Measurements from ENCODE around the gene ASTE1.
"Not testable (repeated sequence)": the region's sequence is repeated elsewhere in the genome, so short reads cannot be mapped to it uniquely, and the experiment has no call there.

The ASTE1 gene, protein sequence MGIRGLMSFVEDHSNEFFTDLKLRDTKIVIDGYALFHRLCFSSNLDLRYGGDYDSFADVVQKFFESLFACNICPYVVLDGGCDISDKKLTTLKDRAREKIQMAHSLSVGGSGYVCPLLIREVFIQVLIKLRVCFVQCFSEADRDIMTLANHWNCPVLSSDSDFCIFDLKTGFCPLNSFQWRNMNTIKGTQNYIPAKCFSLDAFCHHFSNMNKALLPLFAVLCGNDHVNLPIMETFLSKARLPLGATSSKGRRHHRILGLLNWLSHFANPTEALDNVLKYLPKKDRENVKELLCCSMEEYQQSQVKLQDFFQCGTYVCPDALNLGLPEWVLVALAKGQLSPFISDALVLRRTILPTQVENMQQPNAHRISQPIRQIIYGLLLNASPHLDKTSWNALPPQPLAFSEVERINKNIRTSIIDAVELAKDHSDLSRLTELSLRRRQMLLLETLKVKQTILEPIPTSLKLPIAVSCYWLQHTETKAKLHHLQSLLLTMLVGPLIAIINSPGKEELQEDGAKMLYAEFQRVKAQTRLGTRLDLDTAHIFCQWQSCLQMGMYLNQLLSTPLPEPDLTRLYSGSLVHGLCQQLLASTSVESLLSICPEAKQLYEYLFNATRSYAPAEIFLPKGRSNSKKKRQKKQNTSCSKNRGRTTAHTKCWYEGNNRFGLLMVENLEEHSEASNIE

DNA sequence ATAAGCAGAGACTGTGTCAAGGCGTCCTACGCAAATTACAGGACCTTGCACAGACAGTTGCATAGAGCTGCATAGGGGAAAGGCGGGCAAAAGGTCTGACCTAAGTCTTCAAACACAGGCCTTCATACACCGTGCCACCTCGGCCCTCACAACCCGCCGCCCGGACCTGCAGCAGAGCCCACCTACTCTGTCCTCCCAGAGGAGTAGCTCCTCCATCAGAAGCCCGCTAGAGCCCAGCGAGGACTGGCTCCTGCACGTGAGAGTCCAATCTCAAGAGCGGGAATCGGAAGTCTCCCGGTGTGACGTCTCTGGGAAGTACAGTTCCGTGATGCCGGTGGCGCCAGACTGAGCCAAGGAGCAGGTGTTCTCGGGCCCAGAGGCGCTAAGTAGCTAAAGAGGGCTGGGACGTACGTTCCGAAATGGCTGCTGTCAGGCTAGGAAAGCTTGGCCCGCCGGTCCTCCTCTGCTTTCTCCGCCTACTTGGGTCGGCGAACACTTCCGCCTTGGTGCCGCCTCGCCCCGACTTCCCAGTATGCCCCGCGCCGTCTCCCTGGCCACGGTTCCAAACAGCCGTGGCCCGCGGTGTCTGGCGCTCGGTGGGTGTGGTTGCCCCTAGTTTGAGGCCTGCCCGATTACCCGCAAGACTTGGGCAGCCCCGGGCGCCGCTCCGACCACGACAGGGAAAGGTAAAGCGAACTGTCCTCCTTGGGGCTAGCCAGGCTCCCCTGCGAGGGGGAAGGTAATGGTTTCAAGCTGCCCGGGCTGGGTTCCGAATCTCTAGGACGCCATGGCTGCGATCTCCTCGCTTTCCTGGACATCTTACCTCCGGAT lies at the start of gene ASTE1, which contains the start of gene NEK11:
Gene ASTE1 (minus strand): TSS at position 505 of the 831 bp plus-strand sequence. CDS start 1,519 bp downstream, outside the sequence.
Gene NEK11 (plus strand): TSS at position 557 of the 831 bp plus-strand sequence. CDS start 2,832 bp downstream, outside the sequence.
- peak; percentile 92 for DNase-seq

DNA sequence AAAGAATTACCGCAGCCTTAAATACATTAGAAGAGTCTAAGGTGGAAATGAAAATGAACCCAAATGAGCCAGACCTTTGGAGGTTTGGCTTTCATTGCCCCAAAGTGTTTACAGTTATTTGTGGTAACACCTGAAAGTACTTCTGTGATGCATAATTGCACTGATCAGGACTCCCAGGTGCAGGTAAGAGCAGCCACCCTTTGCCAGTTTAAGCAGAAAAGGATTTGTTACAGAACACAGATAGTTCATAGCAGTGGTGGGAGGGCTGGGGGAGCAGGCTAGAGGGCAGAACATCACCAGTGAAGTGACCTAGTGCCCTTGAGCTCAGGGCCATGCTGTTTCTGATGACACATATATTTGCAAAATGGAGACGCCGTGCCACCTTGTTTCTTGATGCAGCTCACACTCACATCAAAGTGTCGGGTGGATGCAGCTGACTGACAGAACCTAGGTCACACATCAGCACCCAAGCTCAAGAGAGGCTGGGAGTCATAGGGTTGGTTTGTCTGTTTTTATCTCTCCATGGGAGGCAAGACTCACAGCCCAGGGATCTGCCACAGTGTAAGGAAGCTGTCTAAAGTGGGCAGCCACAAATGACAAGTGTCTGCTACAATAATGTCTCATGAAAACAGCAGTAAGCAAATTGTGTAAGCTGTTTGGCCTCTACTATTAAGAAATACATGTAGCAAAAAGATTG lies 49.2 kb upstream of the ASTE1 start:
- no peak for DNase-seq

DNA sequence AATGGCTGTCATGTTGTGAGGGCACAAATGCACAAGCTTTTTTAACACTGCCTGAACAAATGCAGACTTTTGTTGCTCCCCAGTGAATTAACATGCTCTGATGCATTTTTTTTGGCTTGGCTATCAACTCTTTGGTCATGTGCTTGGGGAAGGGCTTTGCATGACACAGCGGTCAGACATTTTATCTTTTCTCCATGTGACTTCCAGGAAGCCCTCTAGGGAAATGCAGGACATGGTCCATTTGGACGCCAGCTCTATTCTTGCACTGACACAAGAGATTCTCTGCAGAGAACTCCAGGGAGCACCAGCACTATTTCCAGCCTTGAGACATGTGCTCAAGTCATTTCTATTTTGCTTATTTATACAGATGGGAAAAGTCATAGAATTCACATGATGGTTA lies 46.2 kb upstream of the ASTE1 start:
- DNase-seq: no peak

DNA sequence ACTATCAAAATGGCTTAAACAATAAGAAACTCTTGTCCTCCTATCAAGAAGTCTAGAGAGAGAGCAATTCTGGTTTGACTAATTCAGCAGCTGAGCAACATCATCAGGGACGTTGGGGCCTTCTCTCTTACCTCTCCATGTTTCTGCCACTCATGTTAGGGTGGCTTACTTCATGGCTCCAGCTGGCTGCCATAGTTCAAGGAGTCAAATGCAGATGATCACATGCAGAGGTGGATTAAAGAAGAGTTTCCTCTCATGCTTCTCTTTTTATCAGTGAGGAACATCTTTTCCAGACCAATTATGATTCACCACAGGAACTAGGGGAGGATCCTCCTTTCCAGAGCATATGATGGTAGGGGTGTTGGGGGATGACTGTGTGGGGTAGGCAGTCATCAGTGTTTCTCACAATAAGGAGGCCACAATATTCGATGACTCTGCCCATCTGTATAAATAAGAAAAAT lies 45.5 kb upstream of the ASTE1 start:
- DNase-seq: no peak

DNA sequence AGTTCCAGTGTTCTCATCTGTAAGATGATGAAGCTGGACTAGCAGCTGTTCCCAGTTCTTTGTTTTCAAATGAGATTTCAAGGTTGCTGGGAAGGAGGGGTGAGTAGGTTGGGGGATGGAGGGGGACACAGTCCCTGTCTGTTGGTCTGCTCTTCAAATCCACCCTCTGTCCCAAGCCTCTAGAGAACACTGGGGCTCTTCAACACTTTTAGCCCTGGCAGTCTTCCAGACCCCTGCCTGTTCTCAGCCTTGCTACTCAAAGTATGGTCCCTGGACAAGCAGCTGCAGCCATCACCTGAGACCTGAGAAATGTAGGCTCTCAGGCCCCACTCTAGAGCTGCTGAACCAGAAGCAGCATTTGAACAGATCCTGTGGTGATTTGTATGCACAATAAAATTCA lies 41.4 kb upstream of the ASTE1 start:
- DNase-seq: peak; percentile 51

DNA sequence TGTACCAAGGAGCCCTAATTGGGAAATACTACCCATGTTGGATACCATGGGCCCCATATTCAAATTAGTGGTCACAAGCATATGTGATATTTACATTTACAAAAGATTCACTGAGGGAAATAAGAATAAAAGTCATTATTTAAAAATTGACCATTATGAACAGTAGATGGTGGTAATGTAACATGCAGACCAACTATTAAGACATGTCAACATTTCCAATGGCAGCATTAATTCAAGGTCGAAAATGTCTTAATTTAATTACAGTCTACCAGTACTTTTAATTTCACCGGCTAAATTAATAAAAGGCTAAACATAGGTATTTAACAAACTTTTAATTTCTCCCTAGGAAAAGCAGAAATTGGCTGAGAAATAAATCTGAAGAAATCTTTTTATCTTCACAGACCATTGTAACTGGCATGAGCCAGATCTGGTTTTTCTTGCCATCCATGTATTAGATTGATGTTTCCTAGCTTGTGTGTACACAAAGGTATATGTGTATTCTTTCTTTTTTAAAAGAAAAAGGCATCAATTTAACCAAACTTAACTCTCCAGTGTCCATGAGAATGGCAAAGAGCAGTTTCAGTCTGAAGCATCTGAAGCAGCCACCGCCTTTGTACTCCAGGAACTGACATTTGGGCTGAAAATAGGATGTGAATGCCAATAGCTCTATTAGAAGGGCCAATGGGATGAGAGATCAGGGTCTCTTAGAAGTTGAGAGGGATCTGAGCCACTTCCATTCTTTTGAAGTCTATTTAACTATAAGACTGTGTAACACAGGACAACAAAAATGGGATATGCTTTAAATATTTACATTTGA lies 26.6 kb upstream of the ASTE1 start:
- peak; percentile 40 for DNase-seq

DNA sequence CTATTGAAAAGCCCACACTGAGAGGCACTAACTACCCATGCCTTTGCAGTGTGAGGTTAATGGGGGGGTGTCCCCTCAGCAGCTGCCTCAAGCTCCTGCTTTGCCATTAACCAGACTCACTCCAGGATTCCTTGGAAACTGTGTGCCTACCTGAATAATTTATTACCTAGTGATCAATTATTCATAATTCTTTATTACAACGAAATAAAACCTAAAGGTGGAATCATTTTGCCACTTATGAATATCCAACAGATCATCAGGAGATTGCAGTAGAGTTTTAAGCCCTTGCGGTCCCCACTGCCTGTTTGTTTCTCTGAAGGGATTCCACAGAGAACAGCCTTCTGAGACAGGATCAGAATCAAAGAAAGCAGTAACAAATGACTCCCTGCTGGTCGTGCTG lies 23.4 kb upstream of the ASTE1 start:
- DNase-seq: peak; percentile 68

DNA sequence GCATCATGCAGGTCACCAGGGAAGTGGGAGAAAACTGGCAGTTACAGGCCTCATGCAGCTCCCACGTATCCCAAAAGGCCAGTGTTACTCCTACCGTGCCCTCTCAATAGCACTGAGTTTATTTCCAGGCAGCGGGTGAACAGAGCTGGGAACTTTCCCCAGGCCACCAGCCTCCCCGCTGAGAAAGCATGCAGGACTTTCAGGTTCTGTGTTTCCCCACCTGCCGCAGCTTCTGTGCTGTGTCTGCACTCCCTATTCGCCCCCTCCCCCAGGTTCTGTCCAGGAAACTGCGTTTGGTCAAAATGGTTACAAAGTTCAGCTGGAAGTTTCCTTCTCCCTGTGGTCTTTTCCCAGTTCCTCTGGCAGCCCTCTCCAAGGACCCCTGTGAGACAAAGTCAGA lies 21.4 kb upstream of the ASTE1 start:
- no peak for DNase-seq

DNA sequence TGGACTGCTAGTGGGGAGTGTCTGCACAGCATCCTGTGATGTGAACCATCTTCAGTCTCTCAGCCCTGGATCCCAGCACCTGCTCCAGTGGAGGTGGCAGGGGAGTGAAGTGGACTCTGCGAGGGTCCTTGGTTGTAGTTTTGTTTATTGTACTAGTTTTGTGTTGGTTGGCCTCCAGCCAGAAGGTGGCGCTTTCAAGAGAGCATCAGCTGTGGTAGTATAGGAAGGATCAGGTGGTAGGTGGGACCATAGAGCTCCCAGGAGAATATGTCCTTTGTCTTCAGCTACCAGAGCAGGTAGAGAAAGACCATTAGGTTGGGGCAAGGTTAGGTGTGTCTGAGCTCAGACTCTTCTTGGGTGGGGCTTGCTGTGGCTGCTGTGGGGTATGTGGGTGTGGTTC lies 21.0 kb upstream of the ASTE1 start:
- no peak for DNase-seq

DNA sequence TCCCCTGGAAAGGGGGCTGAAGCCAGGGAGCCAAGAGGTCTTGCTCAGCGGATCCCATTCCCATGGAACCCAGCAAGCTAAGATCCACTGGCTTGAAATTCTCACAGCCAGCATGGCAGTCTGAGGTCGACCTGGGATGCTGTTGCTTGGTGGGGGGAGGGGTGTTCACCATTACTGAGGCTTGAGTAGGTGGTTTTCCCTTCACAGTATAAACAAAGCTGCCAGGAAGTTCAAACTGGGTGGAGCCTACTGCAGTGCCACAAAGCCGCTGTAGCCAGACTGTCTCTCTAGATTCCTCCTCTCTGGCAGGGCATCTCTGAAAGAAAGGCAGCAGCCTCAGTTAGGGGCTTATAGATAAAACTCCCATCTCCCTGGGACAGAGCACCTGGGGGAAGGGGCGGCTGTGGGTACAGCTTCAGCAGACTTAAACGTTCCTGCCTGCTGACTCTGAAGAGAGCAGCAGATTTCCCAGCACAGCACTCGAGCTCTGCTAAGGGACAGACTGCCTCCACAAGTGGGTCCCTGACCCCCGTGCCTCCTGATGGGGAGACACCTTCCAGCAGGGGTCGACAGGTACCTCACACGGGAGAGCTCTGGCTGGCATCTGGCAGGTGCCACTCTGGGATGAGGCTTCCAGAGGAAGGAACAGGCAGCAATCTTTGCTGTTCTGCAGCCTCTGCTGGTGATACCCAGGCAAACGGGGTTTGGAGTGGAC lies 15.8 kb upstream of the ASTE1 start:
- not testable (repeated sequence) for DNase-seq

DNA sequence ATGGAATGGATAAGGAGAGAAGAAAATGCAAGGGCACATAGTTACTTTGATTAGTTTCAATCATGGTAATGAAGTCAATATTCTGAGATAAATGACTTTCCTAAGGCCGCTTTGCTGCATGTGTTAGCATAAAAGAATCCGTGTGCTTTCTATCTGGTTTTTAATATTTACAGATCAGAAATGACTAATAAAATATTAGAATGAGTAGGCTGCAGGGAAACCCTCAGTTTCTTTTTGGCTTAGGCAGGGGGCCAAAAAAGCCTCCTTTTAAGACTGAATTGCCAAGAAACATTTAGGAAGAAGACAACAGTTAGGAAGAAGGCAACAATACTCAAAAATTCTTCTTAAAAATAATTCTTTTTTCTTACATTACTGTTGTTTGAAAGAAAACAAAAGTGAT lies 11.7 kb upstream of the ASTE1 start:
- DNase-seq: no peak

DNA sequence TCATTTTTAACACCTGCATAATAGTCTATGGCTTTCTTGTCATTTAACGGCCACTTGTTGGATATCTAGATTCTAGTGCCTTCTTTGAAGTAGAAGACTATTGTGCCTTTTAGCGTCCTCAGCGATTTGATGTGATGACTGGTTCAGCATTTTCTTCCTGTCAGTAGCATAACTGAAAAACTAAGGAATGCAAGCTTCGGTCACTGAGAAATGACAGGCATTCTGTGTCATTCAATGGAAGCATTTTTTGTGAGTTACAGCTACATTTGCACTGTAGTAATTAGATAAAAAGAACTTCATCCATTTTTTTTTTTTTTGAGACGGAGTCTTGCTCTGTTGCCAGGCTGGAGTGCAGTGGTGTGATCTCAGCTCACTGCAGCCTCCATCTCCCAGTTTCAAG lies 10.4 kb upstream of the ASTE1 start:
- DNase-seq: no peak

DNA sequence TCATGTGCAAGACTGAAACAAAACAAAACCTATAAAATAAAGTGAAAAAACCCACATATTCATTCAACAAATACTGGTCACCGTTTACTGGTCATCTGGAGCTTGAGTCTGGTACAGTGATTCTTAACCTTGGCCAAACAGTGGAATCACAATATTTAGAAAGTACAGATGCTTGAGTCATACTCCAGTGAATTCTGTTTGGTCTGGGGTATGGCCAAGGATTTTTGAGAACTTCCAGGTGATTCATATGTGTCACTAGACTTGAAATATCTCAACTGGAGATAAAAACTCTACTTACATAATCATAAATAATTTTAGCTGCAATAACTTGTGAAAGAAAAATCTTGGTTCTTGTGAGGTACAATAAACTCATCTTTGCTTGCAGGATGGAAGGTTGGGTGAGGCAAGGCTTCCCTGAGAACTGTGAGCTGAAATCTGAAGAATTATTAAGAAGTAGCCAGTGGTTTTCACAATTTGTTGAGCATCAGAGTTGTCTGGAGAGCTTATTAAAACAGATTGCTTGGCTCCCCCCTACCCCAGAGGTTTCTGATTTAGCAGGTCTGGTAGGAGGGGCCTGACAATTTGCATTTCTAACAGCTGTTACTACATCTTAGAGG lies 9.7 kb upstream of the ASTE1 start:
- DNase-seq: no peak

DNA sequence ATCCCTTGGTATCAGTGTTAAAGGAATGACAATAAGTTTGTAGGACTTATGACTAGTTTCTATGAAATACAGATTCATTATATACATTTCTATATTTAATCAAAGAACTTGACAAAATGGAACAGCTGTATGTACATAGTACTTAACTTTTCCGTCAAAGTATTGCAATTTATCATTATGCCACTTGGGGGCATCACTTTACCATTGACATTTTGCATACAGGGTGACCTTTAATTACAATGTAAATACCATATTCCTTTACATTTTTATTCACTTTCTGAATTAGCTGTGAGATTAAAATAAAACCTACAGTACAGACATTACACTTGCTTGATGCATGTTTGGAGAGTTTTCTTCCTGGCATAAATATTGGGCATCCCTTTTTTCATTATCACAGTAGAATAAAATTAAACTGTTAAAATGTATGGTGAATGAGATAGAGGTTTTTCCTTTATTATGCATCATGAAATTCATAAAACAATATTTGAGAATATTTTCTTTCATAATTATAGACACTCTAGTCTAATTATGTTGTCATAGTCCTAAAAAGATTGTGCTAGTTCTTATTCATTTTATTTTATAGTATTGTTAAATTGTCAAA lies 7.0 kb upstream of the ASTE1 start:
- peak; percentile 88 for DNase-seq

DNA sequence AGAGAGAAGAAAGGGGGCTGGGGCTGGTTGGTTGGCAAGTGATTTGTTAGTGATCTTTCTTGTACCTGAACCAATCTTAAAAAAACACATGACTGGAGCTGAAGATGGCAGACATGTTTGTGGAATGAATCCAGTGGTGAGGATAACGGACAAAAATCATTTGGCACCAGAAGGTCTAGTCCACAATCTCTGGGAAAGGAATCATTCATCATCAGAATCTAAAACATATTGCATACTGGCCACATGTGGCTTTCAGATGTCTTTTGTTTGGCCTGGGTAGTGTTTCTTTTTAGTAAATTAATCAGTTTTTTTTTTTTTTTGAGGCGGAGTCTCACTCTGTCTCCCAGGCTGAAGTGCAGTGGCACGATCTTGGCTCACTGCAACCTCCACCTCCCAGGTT lies 5.0 kb upstream of the ASTE1 start:
- no peak for DNase-seq

DNA sequence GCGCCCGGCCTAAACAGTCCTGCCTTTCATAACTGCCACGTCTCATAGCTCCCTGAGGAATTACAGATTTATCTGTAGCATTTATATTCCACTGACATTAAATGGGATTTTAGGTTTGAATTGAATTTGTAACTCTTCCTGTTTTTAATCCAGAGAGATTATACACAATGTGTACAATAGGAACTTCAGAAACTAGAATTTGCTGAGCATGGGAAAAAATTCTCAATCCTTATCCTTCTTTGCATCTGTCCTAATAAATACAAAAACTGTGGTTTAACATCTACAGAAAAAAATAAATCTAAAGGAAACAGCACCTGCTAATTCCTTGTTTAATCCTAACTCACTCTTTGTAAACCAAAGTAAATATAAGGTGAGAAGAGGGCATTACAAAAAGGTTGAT lies 2.2 kb upstream of the ASTE1 start:
- no peak for DNase-seq

DNA sequence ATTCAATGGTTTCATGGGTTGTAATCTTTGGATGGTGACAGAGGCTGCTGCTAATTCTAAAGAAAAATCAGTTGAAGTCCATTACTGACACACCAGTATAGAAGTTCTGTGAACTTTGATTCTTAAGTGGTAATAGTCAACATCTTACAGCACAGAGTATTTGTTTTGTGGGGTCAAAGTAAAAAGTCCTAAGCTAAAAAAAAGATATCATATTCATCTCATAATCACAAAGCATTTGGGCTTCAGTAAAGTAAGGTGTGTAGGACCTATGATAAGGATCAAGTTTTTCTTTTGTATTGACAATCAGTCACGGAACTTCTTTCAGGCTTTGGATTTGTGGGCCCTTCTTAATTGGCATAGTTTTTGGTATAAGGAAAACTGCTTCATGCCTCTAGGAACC lies 1.1 kb downstream of the ASTE1 start:
- no peak for DNase-seq

DNA sequence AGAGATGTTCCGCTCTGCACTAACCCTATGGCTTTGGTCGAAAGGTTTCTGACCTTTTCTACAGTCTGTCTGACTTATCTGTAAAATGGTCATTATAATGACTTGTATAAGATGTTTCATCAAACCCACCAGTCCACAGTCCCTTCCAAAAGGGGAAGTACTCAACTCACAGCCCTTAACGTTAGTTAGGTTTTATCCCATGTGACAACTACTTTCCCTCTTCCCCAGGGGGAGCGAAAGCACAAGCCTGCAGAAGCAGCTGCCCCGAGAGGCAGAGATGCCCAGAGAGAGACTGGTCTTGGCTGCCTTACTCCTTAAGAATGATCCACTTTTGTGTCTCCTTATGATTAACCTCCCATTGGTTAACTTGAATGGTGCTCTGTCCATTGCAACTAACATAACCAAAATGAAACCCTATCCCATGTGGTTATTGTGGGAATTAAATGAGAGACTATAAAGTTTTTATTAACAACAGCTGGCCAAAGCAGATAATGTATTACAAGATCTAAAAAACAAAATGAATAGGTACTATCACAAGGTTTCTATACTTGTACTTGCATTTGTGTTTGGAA lies 6.4 kb downstream of the ASTE1 start:
- no peak for DNase-seq

DNA sequence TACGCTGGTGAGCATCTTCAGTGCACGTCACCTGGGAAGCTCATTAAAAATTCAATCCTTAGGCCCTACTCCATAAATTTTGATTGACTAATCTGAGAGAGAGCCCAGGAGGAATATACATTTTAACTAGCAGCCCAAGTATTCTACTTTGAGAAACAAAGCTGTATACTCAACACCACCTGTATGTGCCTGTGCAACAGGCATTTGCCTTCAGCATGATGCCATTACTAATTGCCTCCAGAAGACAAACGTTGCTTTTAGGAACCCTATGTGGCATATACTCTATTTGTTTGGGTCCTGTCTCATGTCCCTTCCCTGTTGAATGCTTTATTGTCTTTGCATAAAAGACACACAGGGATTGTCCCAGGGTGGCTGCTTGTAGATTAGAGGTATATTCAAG lies 7.7 kb downstream of the ASTE1 start:
- DNase-seq: no peak

DNA sequence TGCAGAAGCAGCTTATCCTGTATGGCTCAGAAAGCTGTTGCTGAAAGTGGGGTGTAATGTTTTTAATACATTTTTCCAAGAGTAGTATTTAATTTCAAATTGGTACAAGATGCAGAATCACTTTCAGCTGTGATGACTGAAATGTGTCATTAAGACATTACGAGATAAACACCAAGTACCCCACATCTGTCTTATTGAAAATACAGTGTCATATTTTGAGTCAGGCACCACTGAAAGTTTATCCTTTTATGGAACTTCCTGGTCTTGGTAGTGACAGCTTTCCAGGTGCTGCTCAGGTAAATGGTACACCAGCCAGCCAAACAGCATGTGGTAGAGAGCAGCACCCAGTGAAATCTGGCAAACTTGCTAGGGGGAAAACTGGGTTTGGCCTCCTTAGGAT lies 16.9 kb downstream of the ASTE1 start:
- DNase-seq: no peak

Data from eye (tissue), 1 donor.